Measurements from ENCODE around the gene NRXN3. TPM values are rescaled to one million over a fixed set of nuclear protein-coding genes. Genes with fewer than 3 reads are reported as not detected.

The NRXN3 gene
- total and polyA plus RNA-seq, 2 of the 13 experiments (the other 11 are each of a cell fraction or from before 2014, with no cell fraction given), result 0.03 TPM; not detected in 1

- TF ChIP-seq JUNB (CRISPR knock-in tag; IDR thresholded peaks at IDR 0.05; ENCODE audit: borderline replicate concordance) (no peak), ZNF335 (CRISPR knock-in tag; IDR thresholded peaks at IDR 0.05) (no peak), MNT (IDR thresholded peaks at IDR 0.05) (no peak)
Measured at GRCh38 chr14:78152201-78153063, 17.7 kb upstream of the NRXN3 start (continued).

- Histone ChIP-seq H3K4me1 (ENCODE audit: insufficient read depth, low read length) (no peaks in the 10 kb centered on the region), H3K4me3 (replicated peaks in 1 of 3; ENCODE audit: insufficient read depth in 1 of 3, low read depth in 2 of 3, low read length in 3 of 3) (no peak overlapping the region), H3K9ac (ENCODE audit: insufficient read depth, low read depth, low read length) (no peak overlapping the region), H3K27ac (ENCODE audit: extremely low read length, insufficient read depth, low read length) (no peak overlapping the region), H4K20me1 (ENCODE audit: insufficient read depth, low read length) (no peaks in the 10 kb centered on the region), H3K27me3 (ENCODE audit: control insufficient read depth in 1 of 2, insufficient read depth in 2 of 2, low read length in 2 of 2) (no peaks in the 10 kb centered on the region), H3K36me3 (replicated peaks in 1 of 2; ENCODE audit: control insufficient read depth in 1 of 2, insufficient read depth in 2 of 2, low read length in 2 of 2) (no peaks in the 10 kb centered on the region), H3K9me3 (ENCODE audit: low read length) (no peaks in the 10 kb centered on the region), H2AFZ (ENCODE audit: low read length) (no peak overlapping the region), H3K4me2 (ENCODE audit: low read depth, low read length) (no peak overlapping the region), H3K79me2 (ENCODE audit: insufficient read depth, low read length) (no peaks in the 10 kb centered on the region)
- FAIRE-seq (no peak), DNase-seq (ENCODE audit: low spot score) (no peak), ATAC-seq (no peak)
- intact Hi-C loops (cut with micrococcal nuclease; ENCODE audit: unreplicated experiment) (no loop called here), in situ Hi-C loops (cut with HindIII; ENCODE audit: extremely low pct_ligation_motif_present, low pct_unique_long_range_greater_than_20kb) (loop anchor here (25.0 kb wide), 1 partner anchor 684 kb away; no protein-coding TSS in a partner anchor)
- CTCF ChIA-PET (ENCODE audit: low intra/inter-chr PET ratio, low total read pairs), result no interaction called here
- POLR2A ChIA-PET, result no interaction called here
- BruUV-seq (replicated peaks), result no TSS peak
- TF ChIP-seq ZNF772 (CRISPR knock-in tag; IDR thresholded peaks at IDR 0.05) (no peak), HCFC1 (IDR thresholded peaks at IDR 0.05; ENCODE audit: low read depth, low read length) (no peak), NFRKB (IDR thresholded peaks at IDR 0.05) (no peak), LBX2 (CRISPR knock-in tag; IDR thresholded peaks at IDR 0.05; ENCODE audit: borderline replicate concordance) (no peak), PRMT3 (CRISPR knock-in tag; IDR thresholded peaks at IDR 0.05; ENCODE audit: borderline replicate concordance, low read depth) (no peak), ZNF510 (CRISPR knock-in tag; IDR thresholded peaks at IDR 0.05; ENCODE audit: low read depth) (no peak), CERS6 (CRISPR knock-in tag; IDR thresholded peaks at IDR 0.05) (no peak), HNF1B (CRISPR knock-in tag; IDR thresholded peaks at IDR 0.05) (no peak), GRHL1 (CRISPR knock-in tag; conservative IDR thresholded peaks at IDR 0.05) (no peak), DRAP1 (CRISPR knock-in tag; IDR thresholded peaks at IDR 0.05) (no peak), ZNF143 (CRISPR knock-in tag; IDR thresholded peaks at IDR 0.05) (no peak), ZNF33A (CRISPR knock-in tag; IDR thresholded peaks at IDR 0.05; ENCODE audit: borderline replicate concordance) (no peak)
Measured at GRCh38 chr14:78153064-78153341, 17.2 kb upstream of the NRXN3 start.

All from HepG2 (cell line).